ENCODE data around the gene ARAP2.
A peak's percentile ranks its signal among the peaks of the same experiment; 100 is the strongest.
"Not testable (repeated sequence)": the region's sequence is repeated elsewhere in the genome, so short reads cannot be mapped to it uniquely, and the experiment has no call there.

ARAP2 gene

GRCh38 chr4:36196145-36196913, 48.0 kb downstream of the ARAP2 start:
- TF ChIP-seq Cebpa-rat (IDR thresholded peaks at IDR 0.05) = no peak
- Histone ChIP-seq H3K27me3 (no peaks in the 10 kb centered on the region), H3K9me3 (replicated peaks in 1 of 11) (peaks cover 0 to 12% (median 0%) of the 10 kb centered on the region in 11 experiments; a peak in 4 of 22 replicates), H3K9ac (no peak overlapping the region), H3K36me3 (peaks cover 50 to 88% (median 69%) of the 10 kb centered on the region in 11 experiments), H3K4me1 (peaks cover 16 to 43% (median 25%) of the 10 kb centered on the region in 10 experiments; a peak in 19 of 20 replicates), H3K27ac (no peak overlapping the region), H3K4me3 (no peak overlapping the region), H3K4me2 (no peak overlapping the region), H4K20me1 (peaks cover 0 to 96% (median 33%) of the 10 kb centered on the region in 11 experiments; a peak in 18 of 22 replicates)

DNA sequence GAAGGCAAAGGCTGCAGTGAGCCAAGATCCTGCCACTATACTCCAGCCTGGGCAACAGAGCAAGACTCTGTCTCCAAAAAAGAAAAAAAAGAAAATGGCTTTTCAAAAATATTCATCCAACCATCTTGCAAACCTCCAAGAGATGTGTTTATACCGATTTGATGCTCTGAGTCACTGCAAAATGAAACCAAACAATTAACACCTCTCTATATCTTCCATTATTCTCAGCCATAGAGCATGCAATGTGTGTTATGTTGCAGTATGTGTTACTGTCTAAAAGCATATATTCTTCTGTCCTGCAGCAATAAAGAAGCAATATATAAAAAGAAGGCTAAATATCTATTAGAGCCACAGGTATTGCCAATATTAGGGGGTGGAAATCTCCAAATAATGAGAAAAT, 51.4 kb downstream of the ARAP2 start:
- Histone ChIP-seq H3K27ac (no peak overlapping the region), H3K4me3 (no peak overlapping the region), H3K9ac (no peak overlapping the region), H3K9me3 (replicated peaks in 1 of 11) (peaks cover 0 to 1% (median 0%) of the 10 kb centered on the region in 11 experiments; a peak in 2 of 22 replicates), H4K20me1 (peaks cover 0 to 98% (median 23%) of the 10 kb centered on the region in 11 experiments; a peak in 14 of 22 replicates), H3K4me1 (peaks cover 24 to 75% (median 53%) of the 10 kb centered on the region in 10 experiments), H3K4me2 (peak overlapping the region in 3 of 11 experiments; percentile 10 to 15 (median 13); a peak in 2 of 22 replicates), H3K36me3 (peaks cover 23 to 86% (median 61%) of the 10 kb centered on the region in 11 experiments), H3K27me3 (no peaks in the 10 kb centered on the region)
- no peak for TF ChIP-seq Cebpa-rat (IDR thresholded peaks at IDR 0.05)

DNA sequence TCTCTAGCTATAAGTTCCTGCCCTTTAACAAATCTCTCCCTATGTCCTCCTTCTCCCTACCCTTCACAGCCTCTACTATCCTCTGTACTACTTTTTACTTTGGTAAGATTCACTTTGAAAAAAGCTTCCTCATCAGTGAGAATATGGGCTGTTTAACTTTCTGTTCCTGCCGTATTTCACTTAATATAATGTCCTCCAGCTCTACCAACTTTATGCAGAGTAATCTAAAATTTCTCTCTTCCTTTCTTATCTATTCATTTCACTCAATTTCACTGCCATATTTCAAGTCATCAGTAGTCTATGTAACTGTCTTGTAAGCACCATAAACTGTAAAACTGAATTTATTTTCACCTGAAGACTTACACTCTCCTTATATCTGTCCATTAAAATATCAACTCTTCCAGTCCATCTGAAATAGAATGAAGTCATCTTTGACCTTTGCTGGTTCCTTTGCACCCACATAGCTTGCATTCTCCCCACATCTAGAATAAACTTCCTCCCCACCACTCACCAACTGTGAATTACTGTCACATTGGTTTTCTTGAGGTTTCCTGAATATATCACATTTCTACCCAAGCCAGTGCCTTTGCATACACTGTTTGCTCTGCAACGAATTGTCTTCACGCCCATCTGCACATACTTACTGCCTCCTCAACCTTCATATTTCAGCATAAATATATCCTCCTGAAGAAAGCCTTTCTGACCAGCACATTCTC, 54.6 kb downstream of the ARAP2 start:
- H3K9me3 ChIP-seq (replicated peaks in 1 of 11) = no peaks in the 10 kb centered on the region
- no peaks in the 10 kb centered on the region for H3K27me3 ChIP-seq
- peak overlapping the region in 2 of 11 experiments; percentile 16 to 41; a peak in 2 of 22 replicates for H3K27ac ChIP-seq
- peak overlapping the region in 1 of 11 experiments; percentile 13; a peak in 1 of 22 replicates for H3K9ac ChIP-seq
- H4K20me1 ChIP-seq = peaks cover 0 to 99% (median 30%) of the 10 kb centered on the region in 11 experiments; a peak in 13 of 22 replicates
- H3K36me3 ChIP-seq = peaks cover 38 to 93% (median 80%) of the 10 kb centered on the region in 11 experiments
- TF ChIP-seq Cebpa-rat (IDR thresholded peaks at IDR 0.05) = no peak
- peaks cover 21 to 65% (median 46%) of the 10 kb centered on the region in 10 experiments for H3K4me1 ChIP-seq
- H3K4me3 ChIP-seq = no peak overlapping the region
- H3K4me2 ChIP-seq = peak overlapping the region; percentile 4 to 77 (median 58); a peak in 20 of 22 replicates

GRCh38 chr4:36187723-36188333, 56.5 kb downstream of the ARAP2 start:
- no peak for TF ChIP-seq Cebpa-rat (IDR thresholded peaks at IDR 0.05)
- H3K4me1 ChIP-seq = peaks cover 21 to 57% (median 43%) of the 10 kb centered on the region in 10 experiments
- H3K27ac ChIP-seq = no peak overlapping the region
- H3K4me2 ChIP-seq = peak overlapping the region in 2 of 11 experiments; percentile 71 to 77; a peak in 1 of 22 replicates
- no peak overlapping the region for H3K9ac ChIP-seq
- peaks cover 38 to 97% (median 86%) of the 10 kb centered on the region in 11 experiments for H3K36me3 ChIP-seq
- no peaks in the 10 kb centered on the region for H3K27me3 ChIP-seq
- H3K4me3 ChIP-seq = no peak overlapping the region
- no peaks in the 10 kb centered on the region for H3K9me3 ChIP-seq (replicated peaks in 1 of 11)
- peaks cover 0 to 98% (median 32%) of the 10 kb centered on the region in 11 experiments; a peak in 13 of 22 replicates for H4K20me1 ChIP-seq

- H3K27me3 ChIP-seq = no peaks in the 10 kb centered on the region
- H4K20me1 ChIP-seq = peaks cover 0 to 97% (median 37%) of the 10 kb centered on the region in 11 experiments; a peak in 13 of 22 replicates
- H3K4me2 ChIP-seq = peak overlapping the region in 1 of 11 experiments; percentile 42; a peak in 2 of 22 replicates
- no peak overlapping the region for H3K4me3 ChIP-seq
- no peak overlapping the region for H3K27ac ChIP-seq
- H3K4me1 ChIP-seq = peaks cover 0 to 21% (median 9%) of the 10 kb centered on the region in 10 experiments; a peak in 9 of 20 replicates
- H3K36me3 ChIP-seq = peaks cover 60 to 97% (median 93%) of the 10 kb centered on the region in 11 experiments
- no peaks in the 10 kb centered on the region for H3K9me3 ChIP-seq (replicated peaks in 1 of 11)
- TF ChIP-seq Cebpa-rat (IDR thresholded peaks at IDR 0.05) = no peak
- no peak overlapping the region for H3K9ac ChIP-seq
Observed at GRCh38 chr4:36183665-36184393, 60.5 kb downstream of the ARAP2 start.

DNA sequence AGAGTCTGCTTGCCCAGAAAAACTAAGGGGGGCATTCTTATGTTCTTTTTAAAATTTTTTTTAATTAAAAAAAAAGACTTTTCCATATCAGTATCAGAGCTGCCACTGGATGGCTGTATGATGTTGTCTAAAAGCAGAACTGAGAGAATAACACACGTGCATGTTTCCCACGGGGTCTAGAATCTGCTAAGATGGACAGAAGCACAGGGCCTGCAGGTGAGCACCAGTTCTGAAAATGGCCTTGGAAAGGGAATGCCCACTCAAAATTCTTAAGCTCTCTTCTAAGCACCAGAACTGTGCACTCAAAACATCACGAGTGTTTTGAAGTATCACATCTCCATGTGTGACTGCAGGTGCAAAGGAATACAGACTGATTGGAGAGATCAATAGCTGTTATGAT, 61.1 kb downstream of the ARAP2 start:
- Histone ChIP-seq H4K20me1 (peaks cover 0 to 97% (median 37%) of the 10 kb centered on the region in 11 experiments; a peak in 13 of 22 replicates), H3K4me2 (peak overlapping the region in 1 of 11 experiments; percentile 42; a peak in 3 of 22 replicates), H3K4me1 (peaks cover 0 to 15% (median 4%) of the 10 kb centered on the region in 10 experiments; a peak in 9 of 20 replicates), H3K4me3 (no peak overlapping the region), H3K27ac (no peak overlapping the region), H3K27me3 (no peaks in the 10 kb centered on the region), H3K9ac (no peak overlapping the region), H3K9me3 (replicated peaks in 1 of 11) (no peaks in the 10 kb centered on the region), H3K36me3 (peaks cover 61 to 97% (median 93%) of the 10 kb centered on the region in 11 experiments)
- TF ChIP-seq Cebpa-rat (IDR thresholded peaks at IDR 0.05) = no peak

- H4K20me1 ChIP-seq = peaks cover 0 to 97% (median 37%) of the 10 kb centered on the region in 11 experiments; a peak in 13 of 22 replicates
- H3K27me3 ChIP-seq, H3K4me2 ChIP-seq: not testable (repeated sequence)
Observed at GRCh38 chr4:36182315-36182714, 62.0 kb downstream of the ARAP2 start.

GRCh38 chr4:36180206-36180605, 64.1 kb downstream of the ARAP2 start:
- Histone ChIP-seq H4K20me1 (peaks cover 0 to 96% (median 31%) of the 10 kb centered on the region in 11 experiments; a peak in 13 of 22 replicates), H3K27me3 (no peaks in the 10 kb centered on the region), H3K4me1 (peaks cover 0 to 11% (median 3%) of the 10 kb centered on the region in 10 experiments; a peak in 8 of 20 replicates), H3K9ac (no peak overlapping the region), H3K4me2 (0 out of 22 replicates have a peak overlapping the region, but pooled peaks of 1 of the 11 experiments have one; percentile 4), H3K4me3 (no peak overlapping the region), H3K36me3 (peaks cover 69 to 97% (median 94%) of the 10 kb centered on the region in 11 experiments), H3K27ac (no peak overlapping the region), H3K9me3 (replicated peaks in 1 of 11) (no peaks in the 10 kb centered on the region)
- no peak for TF ChIP-seq Cebpa-rat (IDR thresholded peaks at IDR 0.05)

More at GRCh38 chr4:36182315-36182714, 62.0 kb downstream of the ARAP2 start:
- H3K27ac ChIP-seq; H3K4me3 ChIP-seq; H3K9me3 ChIP-seq (replicated peaks in 1 of 11); H3K9ac ChIP-seq: not testable (repeated sequence)
- Histone ChIP-seq H3K36me3 (peaks cover 70 to 97% (median 94%) of the 10 kb centered on the region in 11 experiments), H3K4me1 (peaks cover 0 to 11% (median 3%) of the 10 kb centered on the region in 10 experiments; a peak in 8 of 20 replicates)
